NCI-H82 treated with DMSO at 0.1 percent for 48 hours (cell line): ENCODE measurements around the gene PAPOLB.
A peak's percentile ranks its signal among the peaks of the same experiment; 100 is the strongest.

Experiments used
- DNase-seq: peaks from one replicate; lab custom pipeline; 2025; ENCODE audit not compliant: unreplicated experiment; lab: John Stamatoyannopoulos, UW

Gene PAPOLB

DNA sequence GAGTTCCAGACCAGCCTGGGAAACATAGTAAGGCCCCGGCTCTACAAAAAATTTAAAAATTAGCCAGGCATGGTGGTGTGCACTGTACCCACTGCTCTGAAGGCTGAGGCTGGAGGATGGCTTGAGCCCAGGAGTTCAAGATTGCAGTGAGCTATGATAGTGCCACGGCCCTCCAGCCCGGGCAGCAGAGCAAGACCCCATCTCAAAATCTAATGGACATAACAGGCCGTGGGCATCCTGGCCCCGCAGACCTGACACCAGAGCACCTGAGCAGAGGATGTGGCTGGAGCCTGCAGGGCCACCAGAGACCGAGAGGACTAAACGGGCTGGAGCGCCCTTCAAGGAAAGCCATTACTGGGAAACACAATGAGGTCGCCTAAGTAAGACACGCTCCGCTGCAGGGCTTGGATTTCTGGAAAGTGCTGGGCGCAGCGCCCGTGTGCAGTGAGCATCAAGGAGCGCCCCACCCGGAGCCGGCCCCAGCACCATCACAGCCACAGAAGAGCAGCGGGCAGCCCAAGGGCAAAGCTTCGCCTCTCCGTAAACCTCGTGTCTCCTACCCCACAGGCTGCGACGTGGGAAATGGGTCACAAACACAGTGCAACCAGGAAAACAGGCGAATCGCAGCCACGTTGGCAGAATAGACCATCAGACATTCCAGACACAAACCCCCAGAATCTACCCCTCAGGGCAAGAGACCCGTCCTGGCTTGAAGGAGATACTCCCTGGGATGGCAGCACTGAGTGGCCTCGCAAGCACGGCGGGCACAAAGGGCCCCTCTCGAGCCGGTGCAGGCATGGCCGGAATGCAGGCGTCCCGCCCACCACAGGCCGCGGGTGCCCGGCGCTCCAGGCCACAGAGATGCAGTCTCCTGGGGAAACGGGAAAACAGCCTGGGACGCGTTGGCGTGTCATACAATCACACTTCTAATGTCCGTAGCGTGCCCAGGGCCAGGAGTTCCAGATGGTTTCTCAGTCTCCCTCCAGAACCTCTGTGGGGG is 16.8 kb upstream of the PAPOLB start:
- no peak for DNase-seq

DNA sequence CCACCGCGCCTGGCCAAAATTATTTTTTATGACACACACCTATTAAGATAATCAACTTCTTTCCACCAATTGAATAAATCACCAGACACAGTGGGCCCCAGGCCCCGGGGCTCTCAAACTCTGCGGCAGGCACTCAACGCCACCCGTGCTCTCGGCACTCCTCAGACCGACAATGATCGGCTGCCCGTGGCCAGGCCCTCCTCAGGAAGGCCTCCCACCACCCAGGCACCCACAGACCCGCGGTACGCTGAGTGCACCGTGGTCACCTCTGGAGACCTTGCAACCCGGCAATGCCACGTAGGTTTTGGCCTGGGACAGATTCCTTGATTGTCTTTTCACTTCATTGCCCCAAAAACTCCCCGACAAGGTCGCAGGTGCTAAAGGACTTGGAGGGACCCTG is 14.8 kb upstream of the PAPOLB start:
- DNase-seq, result no peak

DNA sequence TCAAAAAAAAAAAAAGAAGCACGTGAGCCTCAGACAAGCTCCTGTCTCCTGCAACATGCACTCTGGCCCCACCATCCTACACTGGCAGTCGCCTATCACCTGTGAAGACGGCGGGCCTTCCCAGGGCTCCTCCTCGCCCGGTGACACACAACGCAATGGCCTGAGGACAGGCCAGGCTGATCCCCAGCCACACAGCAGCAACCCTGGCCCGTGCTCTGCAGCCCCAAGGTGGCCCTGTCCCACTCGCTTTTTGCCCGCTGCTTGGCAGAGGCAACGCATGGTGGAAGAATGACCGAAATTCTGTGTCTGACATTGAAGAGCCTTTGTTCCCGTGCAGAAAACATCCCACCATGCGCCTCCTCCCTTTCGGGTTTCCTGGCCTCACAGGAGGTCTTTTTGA is 13.6 kb upstream of the PAPOLB start:
- DNase-seq, result no peak

DNA sequence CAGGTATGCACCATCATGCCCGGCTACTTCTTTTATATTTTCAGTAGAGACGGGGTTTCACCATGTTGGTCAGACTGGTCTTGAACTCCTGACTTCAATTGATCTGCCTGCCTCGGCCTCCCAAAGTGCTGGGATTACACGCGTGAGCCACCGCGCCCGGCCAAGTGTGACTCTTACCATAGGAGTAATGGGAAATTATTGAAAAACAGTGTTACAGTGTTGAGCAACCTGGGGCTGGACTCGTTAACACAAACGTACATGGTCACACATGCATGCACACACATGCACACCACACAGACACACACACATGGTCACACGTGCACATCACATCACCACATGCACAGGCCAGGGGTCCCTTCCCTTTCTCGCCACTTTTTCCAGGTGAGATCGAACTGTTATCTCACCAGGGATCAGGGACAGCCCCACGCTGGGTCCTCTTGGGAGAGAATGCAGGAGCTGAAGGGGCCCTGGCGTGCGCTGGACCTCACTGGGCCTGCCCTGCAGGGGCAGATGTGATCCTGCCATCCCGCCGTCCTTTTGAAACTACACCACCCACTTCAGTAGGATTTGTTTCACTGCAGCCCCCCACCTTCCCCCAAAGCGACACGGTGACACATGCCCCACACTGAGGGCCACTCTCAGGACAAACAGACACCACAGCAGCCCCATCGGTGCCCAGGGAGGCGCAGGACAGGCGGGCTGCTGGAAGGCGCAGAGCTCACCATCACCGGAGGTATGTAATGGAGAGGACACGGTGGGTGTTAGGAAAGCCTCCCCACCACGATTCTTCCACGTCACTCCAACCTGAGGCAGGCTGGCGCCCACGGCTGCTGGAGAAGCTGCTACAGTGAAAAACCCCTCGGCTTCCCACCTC is 11.5 kb upstream of the PAPOLB start:
- no peak for DNase-seq

DNA sequence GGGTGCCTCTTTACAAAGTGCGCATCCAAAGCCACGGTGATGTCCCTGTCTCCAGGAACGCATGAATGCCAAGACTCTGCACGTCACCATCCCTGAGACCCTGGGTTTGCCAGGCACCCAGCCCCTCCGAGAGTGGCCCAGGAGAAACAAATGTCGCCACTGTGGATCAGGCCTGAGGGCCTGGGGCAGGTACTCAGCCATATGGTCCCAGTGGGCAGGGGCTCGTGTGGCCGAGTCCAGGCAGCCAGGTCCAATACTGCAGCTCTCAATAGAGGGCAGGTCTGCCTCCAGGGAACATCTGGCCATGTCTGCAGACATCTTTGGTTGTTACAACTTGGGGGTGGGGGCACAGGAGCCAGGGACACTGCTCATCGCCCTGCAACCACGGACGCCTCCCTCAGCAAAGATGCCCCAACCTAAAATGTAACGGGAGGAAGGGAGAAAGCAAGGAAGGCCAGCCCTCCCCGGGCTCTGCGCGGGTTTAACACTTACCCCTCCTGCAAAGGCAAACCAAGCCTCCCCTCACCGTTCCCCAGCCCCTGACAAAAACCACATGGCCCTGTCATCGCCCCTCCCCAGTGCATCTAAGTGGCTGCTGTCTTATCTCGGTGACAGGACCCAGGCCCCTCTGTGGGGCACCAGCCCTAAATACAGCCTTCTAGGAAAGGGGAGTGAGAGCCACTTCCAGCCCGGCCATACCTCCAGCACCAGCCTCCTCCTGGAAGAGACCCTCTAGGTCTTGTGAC is 10.3 kb upstream of the PAPOLB start:
- DNase-seq, result no peak

DNA sequence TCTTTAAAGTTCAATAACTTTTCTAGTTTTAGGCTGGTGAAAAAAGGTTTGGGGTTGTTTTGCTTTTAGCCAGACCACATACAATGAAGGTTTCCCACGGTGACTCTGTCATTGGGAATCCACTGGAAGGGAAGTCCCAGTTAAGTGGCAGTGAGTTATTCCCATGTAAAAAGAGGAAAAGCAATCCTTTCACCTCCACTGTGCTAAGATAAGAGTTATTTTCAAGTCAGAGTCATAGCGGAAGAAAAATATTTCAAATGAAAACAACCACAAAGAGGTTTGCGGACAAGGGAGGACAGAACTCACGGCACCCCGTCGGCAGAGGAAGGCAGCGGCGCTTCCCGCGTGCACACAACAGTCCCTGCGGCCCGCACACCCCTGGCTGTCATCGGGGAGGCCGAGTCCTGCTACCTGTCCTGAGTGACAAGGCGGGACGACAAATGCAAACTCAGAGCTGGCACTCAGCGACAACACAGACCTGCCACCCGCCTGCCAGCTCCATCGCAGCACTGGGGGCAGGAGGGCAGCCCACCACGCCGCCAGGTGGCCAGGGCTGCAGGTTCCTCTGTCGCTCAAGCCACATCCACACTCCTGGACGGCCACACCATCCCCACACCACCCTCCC is 9.3 kb upstream of the PAPOLB start:
- DNase-seq, result no peak

DNA sequence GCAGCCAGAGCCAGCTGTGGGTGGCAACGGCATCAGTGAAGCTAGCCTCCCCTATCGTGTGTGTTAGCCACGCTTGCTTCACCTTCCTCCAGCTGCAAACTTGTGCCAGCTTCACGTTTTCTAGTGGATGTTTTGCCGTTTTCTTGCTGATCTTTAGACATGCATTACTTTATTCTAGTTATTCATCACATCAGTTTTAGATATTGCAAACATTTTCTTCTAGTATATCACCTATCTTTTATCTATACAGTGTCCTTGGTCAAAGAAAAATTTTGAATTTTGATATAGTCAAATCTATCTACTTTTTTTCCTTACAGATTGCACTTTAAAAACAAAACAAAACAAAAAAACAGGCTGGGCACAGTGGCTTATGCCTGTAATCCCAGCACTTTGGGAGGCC is 6.7 kb upstream of the PAPOLB start:
- no peak for DNase-seq

DNA sequence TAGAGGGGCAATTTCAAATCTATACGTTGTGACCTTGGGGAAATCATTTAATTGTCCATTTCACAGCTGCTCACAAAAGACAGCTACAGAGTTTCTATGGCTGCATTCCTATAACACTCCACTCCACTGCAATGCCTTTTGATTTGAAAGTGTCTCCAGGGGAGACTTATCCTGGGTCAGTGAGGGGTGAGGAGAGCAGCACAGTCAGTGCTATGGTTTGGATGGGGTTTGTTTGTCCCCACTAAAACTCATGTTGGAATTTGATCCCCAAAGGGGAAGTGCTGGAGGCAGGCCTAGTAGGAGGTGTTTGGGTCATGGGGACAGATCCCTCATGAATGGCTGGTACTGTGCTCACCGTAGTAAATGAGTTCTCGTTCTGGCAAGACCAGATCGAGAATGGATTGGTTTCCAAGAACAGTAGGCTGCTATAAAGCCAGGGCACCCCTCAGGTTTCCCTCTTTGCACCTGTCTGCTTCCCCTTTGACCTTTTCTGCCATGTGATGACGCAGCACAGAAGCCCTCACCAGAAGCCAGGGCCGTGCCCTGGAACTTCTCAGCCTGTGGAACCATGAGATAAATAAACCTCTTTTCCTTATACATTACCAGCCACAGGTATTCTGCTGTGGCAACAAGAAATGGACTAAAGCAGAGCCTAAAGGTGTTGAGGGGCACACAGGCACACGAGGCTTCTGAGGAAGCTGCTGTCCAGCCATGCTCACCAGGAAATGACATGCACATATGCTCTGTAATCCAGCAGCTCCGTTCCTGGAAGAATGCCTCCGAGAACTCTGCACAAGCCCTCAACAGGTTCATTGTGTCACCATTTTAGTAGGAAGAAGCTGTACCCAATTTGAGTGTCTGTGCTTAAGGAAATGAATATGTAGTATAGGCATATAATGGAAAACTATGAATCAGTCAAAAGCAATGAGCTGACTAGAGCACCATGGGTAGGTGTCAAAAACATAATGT is 5.0 kb upstream of the PAPOLB start:
- no peak for DNase-seq

DNA sequence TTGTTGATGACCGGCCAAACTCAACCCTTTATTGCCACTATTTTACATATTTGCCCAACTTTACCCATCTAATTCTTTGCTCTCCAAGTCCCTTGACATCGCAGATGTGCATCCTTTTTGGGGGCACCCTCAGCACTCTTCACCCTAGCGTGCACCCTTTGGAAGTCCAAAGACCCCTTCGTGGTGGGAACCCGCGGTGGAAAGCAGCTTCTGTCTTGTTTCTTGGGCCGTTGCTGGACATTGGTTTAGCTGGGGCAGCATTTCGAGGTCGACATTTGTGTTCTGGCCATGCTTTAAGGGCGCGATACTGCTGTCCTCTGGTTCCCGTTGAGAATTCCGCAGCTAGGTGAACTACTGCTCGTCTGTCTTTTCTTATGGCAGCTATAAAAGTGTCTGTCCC is 326 bp upstream of the PAPOLB start:
- no peak for DNase-seq

DNA sequence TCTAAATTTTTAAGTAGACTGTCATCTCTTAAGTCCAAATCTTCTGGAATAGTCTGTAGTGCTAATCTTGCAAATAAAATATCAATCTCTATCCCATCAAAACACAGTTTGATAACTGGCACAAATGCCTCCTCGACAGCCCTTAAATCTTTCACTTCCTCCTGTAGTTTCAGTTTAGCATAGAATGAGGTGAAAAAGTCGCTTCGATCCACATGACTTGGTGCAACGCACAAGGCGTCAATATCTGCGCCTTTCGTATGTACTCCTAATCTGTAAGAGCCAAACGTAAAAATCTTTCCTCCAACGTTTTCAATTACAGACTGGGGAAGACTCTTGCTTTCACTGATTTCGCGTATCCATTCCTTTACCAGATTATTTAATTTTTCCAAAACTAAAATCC is 603 bp downstream of the PAPOLB start:
- no peak for DNase-seq

DNA sequence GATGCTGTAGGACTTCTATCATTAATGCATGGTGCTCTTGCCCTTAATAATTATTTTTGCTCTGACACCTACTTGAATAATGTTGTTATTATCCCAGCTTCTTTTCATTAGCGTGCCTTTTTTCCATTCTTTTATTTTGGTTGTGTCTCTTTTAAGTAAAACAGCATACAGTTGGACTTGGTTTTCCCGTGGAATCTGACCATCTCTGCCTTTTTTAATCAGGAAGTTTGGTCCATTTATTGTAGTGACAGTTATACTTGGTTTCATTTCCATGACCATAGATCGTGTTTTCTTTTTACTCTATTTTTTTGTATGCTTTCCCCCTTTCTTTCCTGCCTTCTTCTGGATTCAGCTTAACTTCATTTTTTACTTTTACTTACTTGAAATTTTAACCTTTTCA is 4.6 kb downstream of the PAPOLB start:
- no peak for DNase-seq

DNA sequence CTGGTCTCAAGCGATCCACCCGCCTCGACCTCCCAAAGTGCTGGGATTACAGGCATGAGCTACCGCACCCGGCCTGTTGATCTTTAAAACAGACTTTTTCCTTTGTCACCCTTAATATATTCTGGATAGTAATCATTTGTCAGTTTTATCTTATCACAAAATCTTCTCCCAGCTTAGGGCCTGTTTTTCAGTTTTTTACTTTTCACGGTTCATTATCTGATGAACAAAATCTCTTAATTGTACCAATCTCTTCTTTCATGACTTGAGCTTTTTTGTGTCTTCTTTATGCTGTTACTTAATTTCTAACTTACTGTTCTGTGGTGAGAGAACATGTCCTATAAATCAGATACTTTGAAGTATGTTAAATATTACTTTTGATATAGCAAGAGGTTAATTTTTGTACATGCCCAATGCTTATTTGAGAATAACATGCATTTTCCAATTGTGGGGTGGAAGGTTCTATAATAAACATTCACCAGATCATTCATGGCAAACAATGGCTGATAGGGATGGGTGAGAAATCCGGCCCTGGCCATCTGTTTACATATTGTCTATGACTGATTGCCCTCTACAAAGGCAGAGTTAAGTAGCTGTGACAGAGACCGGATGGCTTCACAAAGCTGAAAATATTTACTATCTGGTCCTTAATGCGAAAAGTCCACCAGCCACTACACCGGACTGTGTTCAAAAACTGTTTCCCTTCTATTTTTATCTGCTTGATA is 5.3 kb downstream of the PAPOLB start:
- peak; percentile 81 for DNase-seq

DNA sequence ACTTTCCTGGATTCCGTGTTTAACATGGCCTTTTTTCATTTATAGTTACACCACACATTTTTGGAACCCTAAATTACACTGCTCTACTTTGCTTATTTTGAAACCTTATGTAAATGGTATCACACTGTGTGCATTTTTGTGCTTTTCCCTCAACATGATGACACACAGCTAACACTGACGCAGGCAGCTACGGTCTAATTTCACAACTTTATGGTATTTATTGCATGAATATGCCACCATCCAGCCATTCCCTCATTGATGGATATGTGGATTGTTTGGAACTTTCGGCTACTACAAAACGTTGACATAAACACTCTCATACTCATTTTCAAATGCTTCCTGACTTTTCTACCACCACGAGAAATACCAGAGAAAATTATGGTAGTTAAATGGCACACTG is 6.9 kb downstream of the PAPOLB start:
- no peak for DNase-seq

DNA sequence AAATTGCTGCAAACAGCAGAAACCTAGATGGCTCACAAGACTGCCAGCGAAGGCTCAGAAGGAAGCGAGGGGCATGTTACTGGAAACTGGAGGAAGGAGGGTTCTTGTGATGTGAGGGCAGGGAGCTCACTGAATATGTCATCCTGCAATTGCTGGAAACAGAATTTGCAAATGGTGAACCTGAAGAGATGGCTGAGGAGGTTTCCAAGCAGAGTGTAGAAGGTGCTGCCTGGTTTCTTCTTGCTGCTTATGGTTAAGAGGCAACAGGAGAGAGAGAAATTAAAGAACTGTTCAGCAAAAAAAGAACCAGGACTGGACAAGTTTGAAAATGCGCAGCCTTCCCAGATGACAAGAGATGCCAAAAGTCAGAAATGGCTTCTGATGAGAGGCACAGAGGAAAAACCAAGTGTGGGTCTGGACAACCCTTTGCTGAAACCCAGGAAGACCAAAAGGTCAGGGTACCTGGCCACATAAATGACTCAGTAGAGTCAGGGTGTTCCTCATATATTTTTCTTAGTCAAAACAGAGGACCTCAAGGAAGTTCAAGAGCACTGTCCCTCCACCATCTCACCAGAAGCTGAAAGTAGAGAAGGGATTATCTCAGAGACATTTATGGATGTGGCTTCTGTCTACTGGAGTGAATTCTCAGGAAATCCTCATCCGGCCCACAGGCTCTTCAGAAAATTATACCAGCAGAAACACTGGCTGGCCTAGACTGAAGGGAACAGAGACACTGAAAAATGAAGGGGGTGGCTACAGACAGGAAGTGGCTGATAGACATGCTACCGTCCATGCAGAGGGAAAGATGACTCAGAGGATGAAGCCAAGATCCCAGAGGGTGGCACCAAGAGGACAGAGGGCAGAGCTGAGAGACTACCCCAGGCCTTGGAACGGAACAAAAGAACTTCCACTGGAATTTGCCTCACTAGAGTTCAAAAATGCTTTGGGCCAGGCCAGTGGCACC is 10.1 kb downstream of the PAPOLB start:
- no peak for DNase-seq

DNA sequence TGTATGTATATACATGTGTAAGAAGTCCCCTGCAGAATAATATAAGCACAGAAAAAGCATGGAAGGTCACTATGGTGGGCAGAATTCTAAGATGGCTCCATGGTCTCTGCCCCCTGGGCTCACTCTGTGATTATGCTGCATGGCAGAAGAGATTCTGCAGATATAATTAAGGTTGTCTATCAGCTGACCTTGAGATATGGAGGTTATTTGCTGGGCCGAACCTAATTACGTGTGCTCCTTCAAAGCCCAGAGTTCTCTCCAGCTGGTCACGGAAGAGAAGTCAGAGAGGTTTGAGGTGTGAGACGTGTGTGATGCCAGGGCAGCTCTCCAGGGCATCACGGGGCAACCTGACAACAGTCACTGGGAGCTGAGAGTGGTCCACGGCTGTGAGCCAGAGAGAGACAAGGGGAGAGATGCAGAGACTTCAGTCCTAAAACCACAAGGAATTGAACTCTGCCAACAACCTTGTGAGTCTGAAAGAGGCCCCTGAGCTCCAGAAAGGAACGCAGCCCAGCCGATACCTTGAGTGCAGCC is 11.5 kb downstream of the PAPOLB start:
- no peak for DNase-seq

DNA sequence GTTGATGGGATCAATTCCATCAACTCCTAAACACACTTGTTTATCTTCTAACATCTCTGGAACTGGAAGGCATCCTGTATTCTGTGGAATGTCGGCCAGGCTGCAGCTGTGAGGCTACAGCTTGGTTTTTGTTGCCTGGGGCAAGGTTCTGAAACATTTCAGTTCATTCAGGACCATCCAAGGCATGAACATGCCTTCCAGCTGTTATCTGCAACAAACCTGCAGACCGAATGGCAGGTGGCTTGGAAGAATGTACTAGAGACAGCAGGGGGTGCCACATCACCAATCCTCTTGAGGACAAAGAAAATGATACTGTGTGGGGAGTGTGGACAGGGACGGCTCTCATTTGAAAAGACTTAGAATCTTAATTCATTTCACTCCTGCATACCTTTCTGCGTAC is 12.4 kb downstream of the PAPOLB start:
- DNase-seq, result peak; percentile 26

DNA sequence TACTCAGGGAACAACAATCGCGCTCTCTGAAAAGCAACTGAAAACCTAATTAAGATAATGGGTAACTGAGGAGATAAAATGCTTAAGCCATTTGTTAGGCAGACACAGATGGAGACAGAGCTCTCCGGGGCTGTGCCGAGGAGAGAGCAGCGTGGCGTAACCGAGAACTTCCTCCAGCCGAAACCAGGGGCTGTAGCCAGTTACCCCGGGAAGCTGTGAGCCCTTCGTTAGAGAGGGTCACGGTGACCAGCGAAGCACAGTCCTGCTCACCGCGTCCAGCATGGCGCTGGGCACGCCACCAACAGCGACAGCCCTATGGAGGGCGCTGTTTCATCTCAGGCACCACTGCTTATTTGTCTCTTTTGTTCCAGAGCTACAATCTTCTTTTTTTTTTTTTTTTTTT is 16.1 kb downstream of the PAPOLB start:
- peak; percentile 92 for DNase-seq
